ENCODE measurements around the gene PRKAR2B. TPM values are rescaled to one million over a fixed set of nuclear protein-coding genes. Genes with fewer than 3 reads are reported as not detected.

PRKAR2B gene
- total RNA-seq, 2 experiments from 2014 or later = 1.3 to 1.4 TPM

DNA sequence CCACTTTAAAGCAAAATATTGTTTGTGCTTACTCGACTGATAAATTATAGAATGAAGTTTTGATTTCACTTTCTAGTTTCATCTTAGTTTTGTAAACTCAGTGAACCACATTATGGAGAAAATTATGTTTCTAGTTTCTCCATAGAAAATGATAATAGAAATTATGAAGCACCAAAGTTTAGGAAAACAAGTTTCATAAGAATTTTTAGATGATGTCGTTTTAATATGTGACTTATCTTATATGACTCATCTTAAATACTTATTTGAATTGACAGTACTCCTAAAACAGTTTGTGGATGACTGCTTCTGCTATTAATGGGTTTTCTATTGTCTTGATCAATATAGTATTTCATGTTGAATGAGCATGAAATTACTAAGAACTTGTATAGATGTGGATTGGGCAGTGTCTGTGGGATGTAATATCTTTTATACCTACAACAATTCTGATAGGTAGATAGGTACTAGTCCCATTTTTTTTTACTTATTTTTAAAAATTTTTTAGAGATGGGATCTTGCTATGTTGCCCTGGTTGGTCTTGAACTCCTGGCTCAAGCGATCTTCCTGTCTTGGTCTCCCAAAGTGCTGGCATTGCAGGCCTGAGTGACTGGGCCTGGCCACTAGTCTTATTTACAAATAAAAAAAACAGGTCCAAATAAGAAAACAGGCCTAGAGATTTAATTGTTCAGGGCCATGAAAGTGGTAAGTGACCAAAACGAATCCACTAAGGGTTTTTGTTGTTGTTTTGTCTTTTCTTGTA, 127.9 kb downstream of the PRKAR2B start:
- intact Hi-C loops (cut with micrococcal nuclease) = loop anchor here (1.0 kb wide), 1 partner anchor 8 kb away; no protein-coding TSS in a partner anchor
- no peak for DNase-seq
- CTCF ChIA-PET = interaction anchor here (1.4 kb wide), 2 partner anchors 392 to 436 kb away, joined by 3 to 4 read pairs; partner anchors contain the start of genes COG5 and DUS4L
- peaks cover 52% of the 10 kb centered on the region for H3K4me1 Mint-ChIP-seq (ENCODE audit: low read depth)
- H3K27me3 Mint-ChIP-seq = no peaks in the 10 kb centered on the region
- H3K27ac Mint-ChIP-seq = peak overlapping the region; percentile 67
- no peak overlapping the region for H3K4me3 Mint-ChIP-seq
- POLR2A ChIA-PET = no interaction called here
- H3K9me3 Mint-ChIP-seq = no peaks in the 10 kb centered on the region
- peaks cover 2% of the 10 kb centered on the region for H3K36me3 Mint-ChIP-seq

DNA sequence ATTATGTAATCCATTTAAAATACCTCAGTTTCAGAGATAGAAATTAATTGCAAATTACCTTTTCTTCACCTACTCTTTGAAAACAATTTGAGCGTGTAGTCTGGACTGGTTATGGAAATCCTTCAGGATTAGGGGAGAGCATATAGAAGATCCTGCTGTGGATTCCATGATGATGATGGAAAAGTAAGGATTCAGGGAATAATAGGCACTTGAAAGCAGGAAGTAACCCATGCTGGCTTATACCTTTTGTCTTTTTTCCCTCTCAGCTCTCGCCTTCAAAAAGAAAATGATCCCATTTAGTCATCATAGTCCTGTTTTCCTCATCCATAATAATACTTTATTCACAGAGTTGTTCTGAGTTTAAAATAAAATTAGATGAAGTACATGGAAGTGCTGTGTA, 128.7 kb downstream of the PRKAR2B start:
- Mint-ChIP-seq H3K9me3 (no peaks in the 10 kb centered on the region), H3K4me3 (peak overlapping the region; percentile 12), H3K27ac (peak overlapping the region; percentile 55), H3K36me3 (peaks cover 2% of the 10 kb centered on the region), H3K4me1 (ENCODE audit: low read depth) (peaks cover 56% of the 10 kb centered on the region), H3K27me3 (no peaks in the 10 kb centered on the region)
- no peak for DNase-seq
- POLR2A ChIA-PET = interaction anchor here (0.7 kb wide), 1 partner anchor 33 kb away, joined by 4 read pairs; no protein-coding TSS in a partner anchor
- CTCF ChIA-PET = interaction anchor here (1.4 to 2.1 kb wide), 2 partner anchors 26 to 437 kb away, joined by 3 to 10 read pairs; no protein-coding TSS in a partner anchor
- intact Hi-C loops (cut with micrococcal nuclease) = no loop called here

DNA sequence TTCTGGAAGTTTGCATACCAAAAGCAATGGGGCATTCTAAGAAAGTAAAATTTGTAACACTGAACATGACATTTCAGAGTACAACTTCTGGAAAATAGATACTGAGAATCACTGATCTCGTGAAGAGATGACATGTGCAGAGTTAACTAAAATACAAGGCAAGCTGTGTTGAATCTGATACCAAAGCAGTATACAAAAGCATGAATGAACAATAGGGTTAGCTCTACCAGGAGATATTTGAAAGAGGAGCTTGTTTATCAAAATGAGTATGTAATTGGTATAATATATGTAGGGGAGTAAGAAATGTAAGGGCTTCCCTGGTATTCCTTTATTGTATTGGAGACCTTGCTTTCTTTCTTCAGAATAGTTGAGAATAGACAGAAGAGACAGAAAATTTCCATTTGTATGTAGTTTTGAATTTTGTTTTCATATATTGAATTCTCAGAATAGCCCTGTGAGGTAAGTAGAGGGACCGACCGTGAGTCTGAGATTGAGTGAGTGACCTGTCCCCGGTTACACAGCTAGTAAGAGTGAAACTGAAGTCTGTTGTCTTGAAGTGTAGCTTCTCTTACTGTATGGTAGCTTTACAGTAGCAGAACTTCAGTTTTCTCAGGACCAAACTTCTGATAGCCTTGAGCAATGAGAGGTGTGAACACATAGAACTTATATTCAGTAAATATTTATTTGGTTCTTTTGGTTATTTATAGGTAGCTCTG, 129.3 kb downstream of the PRKAR2B start:
- DNase-seq = peak; percentile 47
- ChIA-PET CTCF (interaction anchor here (1.0 to 2.1 kb wide), 3 partner anchors 26 to 701 kb away, joined by 3 to 10 read pairs (median 4); no protein-coding TSS in a partner anchor), POLR2A (interaction anchor here (0.7 to 1.0 kb wide), 3 partner anchors 13 to 101 kb away, joined by 3 to 4 read pairs (median 3); no protein-coding TSS in a partner anchor)
- Mint-ChIP-seq H3K27me3 (no peaks in the 10 kb centered on the region), H3K4me1 (ENCODE audit: low read depth) (peaks cover 58% of the 10 kb centered on the region), H3K4me3 (peak overlapping the region; percentile 12), H3K9me3 (no peaks in the 10 kb centered on the region), H3K36me3 (peaks cover 2% of the 10 kb centered on the region), H3K27ac (peak overlapping the region; percentile 55)
- intact Hi-C loops (cut with micrococcal nuclease) = no loop called here

DNA sequence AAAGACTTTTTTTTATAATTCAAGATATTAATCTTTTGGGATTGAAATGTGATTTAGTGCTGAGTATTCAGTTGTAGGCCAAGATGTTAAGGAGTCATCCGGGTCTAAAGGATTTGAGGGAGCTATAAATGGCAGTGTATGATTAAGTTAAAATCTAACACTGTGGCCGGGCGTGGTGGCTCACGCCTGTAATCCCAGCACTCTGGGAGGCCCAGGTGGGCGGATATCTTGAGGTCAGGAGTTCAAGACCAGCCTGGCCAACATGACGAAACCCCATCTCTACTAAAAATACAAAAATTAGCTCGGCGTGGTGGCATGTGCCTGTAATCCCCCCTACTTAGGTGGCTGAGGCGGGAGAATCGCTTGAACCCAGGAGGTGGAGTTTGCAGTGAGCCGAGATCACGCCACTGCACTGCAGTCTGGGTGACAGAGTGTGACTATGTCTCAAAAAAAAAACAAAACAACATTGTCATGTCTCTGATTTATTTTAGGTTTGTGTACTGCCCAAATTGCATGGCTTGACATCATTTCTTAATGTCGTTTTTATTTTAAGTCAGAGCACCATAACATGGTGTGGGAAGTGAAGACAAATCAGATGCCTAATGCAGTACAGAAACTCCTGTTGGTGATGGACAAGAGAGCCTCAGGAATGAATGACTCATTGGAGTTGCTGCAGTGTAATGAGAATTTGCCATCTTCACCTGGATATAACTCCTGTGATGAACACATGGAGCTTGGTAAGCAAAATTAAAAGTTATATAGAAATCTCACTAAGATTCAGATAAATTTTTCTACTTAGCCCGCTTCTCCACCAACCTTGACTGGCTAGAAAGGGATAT, 135.0 kb downstream of the PRKAR2B start:
- no peaks in the 10 kb centered on the region for H3K27me3 Mint-ChIP-seq
- no peaks in the 10 kb centered on the region for H3K9me3 Mint-ChIP-seq
- peaks cover 52% of the 10 kb centered on the region for H3K4me1 Mint-ChIP-seq (ENCODE audit: low read depth)
- peak overlapping the region; percentile 85 for H3K27ac Mint-ChIP-seq
- ChIA-PET CTCF (interaction anchor here (1.2 to 1.6 kb wide), 4 partner anchors 11 to 516 kb away, joined by 3 to 6 read pairs (median 4); partner anchors contain the start of gene HBP1), POLR2A (interaction anchor here (1.0 to 4.1 kb wide), 2 partner anchors 11 to 566 kb away, joined by 3 to 24 read pairs; partner anchors contain the start of gene HBP1)
- DNase-seq = no peak
- intact Hi-C loops (cut with micrococcal nuclease) = loop anchor here (1.0 kb wide), 2 partner anchors 7 to 11 kb away; no protein-coding TSS in a partner anchor
- peaks cover 18% of the 10 kb centered on the region for H3K36me3 Mint-ChIP-seq
- H3K4me3 Mint-ChIP-seq = no peak overlapping the region

DNA sequence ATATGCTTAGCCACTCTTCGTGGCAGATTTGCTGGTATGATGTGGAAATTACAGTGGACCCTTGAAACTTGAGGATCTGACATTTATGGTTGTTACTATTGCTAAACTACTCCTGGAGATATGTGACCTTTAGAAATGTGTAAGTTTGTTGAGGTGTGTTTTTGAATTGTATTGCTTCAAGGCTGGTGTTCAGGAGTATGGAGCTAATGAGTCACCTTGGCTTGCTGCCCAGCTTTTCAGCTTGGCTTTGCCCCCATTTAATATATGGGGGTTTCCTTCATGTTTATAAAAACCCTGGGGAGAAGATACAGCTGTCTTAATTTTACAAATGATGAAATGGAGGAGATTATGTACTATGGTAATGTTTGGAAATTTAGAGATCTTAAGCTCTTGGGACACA, 135.9 kb downstream of the PRKAR2B start:
- peak; percentile 82 for DNase-seq
- H3K27me3 Mint-ChIP-seq = no peaks in the 10 kb centered on the region
- H3K9me3 Mint-ChIP-seq = no peaks in the 10 kb centered on the region
- H3K27ac Mint-ChIP-seq = peak overlapping the region; percentile 85
- H3K36me3 Mint-ChIP-seq = peaks cover 18% of the 10 kb centered on the region
- ChIA-PET POLR2A (interaction anchor here (1.0 to 4.1 kb wide), 2 partner anchors 11 to 565 kb away, joined by 3 to 24 read pairs; partner anchors contain the start of gene HBP1), CTCF (interaction anchor here (1.2 to 1.6 kb wide), 4 partner anchors 12 to 515 kb away, joined by 3 to 6 read pairs (median 4); partner anchors contain the start of gene HBP1)
- intact Hi-C loops (cut with micrococcal nuclease) = loop anchor here (1.0 kb wide), 2 partner anchors 8 to 12 kb away; no protein-coding TSS in a partner anchor
- H3K4me3 Mint-ChIP-seq = no peak overlapping the region
- peaks cover 46% of the 10 kb centered on the region for H3K4me1 Mint-ChIP-seq (ENCODE audit: low read depth)

DNA sequence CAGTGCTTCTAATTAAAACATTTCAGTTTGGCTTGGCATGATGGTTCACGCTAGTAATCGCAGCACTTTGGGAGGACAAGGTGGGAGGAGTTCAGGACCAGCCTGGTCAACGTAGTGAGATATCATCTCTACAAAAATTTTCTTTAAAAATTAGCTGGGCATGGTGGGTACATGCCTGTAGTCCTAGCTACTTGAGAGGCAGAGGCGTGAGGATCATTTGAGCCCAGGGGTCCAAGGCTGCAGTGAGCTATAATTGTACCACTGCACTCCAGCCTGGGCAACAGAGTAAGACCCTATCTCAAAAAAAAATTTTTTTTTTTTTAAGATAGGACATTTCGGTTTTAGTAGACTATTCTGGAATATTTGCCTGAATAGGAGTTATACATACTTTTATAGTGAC, 136.7 kb downstream of the PRKAR2B start:
- Mint-ChIP-seq H3K27me3 (no peaks in the 10 kb centered on the region), H3K4me3 (no peak overlapping the region), H3K4me1 (ENCODE audit: low read depth) (peaks cover 44% of the 10 kb centered on the region), H3K9me3 (no peaks in the 10 kb centered on the region), H3K36me3 (peaks cover 18% of the 10 kb centered on the region), H3K27ac (peak overlapping the region; percentile 85)
- intact Hi-C loops (cut with micrococcal nuclease) = no loop called here
- POLR2A ChIA-PET = interaction anchor here (4.1 kb wide), 1 partner anchor 12 kb away, joined by 24 read pairs; the partner anchor contains the start of gene HBP1
- DNase-seq = no peak
- CTCF ChIA-PET = no interaction called here

DNA sequence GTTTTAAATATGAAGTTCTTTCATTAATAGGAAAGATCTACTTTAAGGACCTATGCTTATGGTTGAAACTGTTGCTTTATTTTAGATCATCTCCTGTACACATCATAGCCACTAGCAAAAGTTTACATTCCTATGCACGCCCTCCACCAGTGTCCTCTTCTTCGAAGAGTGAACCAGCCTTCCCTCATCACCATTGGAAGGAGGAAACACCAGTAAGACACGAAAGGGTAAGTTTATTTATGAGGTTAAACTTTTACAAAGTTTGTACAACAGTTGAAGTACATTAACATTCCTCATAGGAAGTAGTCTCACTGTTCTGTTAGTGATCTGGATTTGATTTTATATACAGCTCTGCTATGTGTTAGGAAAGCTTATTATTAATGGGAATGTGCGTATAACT, 141.2 kb downstream of the PRKAR2B start:
- ChIA-PET CTCF (no interaction called here), POLR2A (interaction anchor here (1.1 kb wide), 1 partner anchor 12 kb away, joined by 3 read pairs; no protein-coding TSS in a partner anchor)
- H3K4me3 Mint-ChIP-seq = no peak overlapping the region
- H3K27ac Mint-ChIP-seq = peak overlapping the region; percentile 14
- H3K9me3 Mint-ChIP-seq = no peaks in the 10 kb centered on the region
- DNase-seq = no peak
- no peaks in the 10 kb centered on the region for H3K27me3 Mint-ChIP-seq
- intact Hi-C loops (cut with micrococcal nuclease) = no loop called here
- peaks cover 11% of the 10 kb centered on the region for H3K4me1 Mint-ChIP-seq (ENCODE audit: low read depth)
- peaks cover 35% of the 10 kb centered on the region for H3K36me3 Mint-ChIP-seq

DNA sequence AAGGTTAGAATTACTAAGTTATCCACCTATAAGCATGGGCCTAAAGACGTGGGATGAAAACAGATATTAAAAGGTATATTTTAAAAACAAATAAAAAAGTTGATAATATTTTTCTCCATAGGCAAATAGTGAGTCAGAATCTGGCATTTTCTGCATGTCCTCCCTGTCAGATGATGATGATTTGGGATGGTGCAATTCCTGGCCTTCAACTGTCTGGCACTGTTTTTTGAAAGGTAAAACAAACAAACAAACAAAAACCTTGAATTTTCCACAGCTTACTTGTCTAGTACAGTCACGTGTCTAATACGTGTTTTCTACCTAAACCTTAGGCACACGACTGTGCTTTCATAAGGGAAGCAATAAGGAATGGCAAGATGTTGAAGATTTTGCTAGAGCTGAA, 141.7 kb downstream of the PRKAR2B start:
- Mint-ChIP-seq H3K4me3 (no peak overlapping the region), H3K27ac (no peak overlapping the region), H3K36me3 (peaks cover 31% of the 10 kb centered on the region), H3K27me3 (no peaks in the 10 kb centered on the region), H3K9me3 (no peaks in the 10 kb centered on the region), H3K4me1 (ENCODE audit: low read depth) (peaks cover 6% of the 10 kb centered on the region)
- intact Hi-C loops (cut with micrococcal nuclease) = no loop called here
- POLR2A ChIA-PET = interaction anchor here (1.1 kb wide), 1 partner anchor 12 kb away, joined by 3 read pairs; no protein-coding TSS in a partner anchor
- CTCF ChIA-PET = no interaction called here
- DNase-seq = no peak

DNA sequence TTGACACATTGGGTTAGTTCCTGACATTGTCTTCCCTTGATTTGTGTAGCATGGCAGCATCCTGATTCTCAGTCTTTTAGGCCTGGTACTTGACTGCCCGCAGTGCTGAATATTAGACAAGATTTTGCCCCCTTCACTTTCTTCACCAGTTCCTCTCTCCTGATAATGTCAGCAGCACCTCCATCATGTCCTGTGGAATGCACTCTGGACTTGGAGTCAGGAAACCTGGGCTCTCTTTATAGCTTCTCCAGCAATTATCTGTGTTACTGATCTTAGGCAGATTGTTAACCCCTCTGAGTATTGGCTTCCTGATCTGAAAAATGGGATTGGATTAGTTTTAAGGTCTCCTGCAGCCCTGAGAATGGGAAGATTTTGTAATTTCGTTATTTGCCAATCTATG, 143.3 kb downstream of the PRKAR2B start:
- H3K27me3 Mint-ChIP-seq = no peaks in the 10 kb centered on the region
- H3K27ac Mint-ChIP-seq = no peak overlapping the region
- no peak overlapping the region for H3K4me3 Mint-ChIP-seq
- H3K36me3 Mint-ChIP-seq = peaks cover 31% of the 10 kb centered on the region
- DNase-seq = no peak
- H3K4me1 Mint-ChIP-seq (ENCODE audit: low read depth) = peaks cover 3% of the 10 kb centered on the region
- H3K9me3 Mint-ChIP-seq = no peaks in the 10 kb centered on the region
- ChIA-PET POLR2A (no interaction called here), CTCF (no interaction called here)
- intact Hi-C loops (cut with micrococcal nuclease) = no loop called here

DNA sequence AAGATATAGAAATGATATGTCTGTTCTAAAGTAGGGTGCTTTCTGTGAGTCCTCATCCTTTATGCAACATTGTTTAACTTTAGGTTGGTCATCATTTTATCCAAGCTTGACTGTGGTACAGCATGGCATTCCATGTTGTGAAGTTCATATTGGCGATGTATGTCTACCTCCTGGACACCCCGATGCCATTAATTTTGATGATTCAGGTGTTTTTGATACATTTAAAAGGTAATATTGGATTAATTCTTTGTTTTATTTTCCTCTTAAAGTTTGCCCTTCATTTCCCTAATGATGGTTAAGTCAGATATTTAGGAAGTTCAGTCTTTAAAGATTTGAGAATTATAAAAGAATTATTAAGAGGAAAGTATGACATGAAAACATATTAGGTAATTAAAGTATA, 145.6 kb downstream of the PRKAR2B start:
- Mint-ChIP-seq H3K4me1 (ENCODE audit: low read depth) (no peaks in the 10 kb centered on the region), H3K9me3 (no peaks in the 10 kb centered on the region), H3K27ac (no peak overlapping the region), H3K27me3 (no peaks in the 10 kb centered on the region), H3K4me3 (no peak overlapping the region), H3K36me3 (peaks cover 27% of the 10 kb centered on the region)
- POLR2A ChIA-PET = no interaction called here
- CTCF ChIA-PET = no interaction called here
- no peak for DNase-seq
- intact Hi-C loops (cut with micrococcal nuclease) = no loop called here

DNA sequence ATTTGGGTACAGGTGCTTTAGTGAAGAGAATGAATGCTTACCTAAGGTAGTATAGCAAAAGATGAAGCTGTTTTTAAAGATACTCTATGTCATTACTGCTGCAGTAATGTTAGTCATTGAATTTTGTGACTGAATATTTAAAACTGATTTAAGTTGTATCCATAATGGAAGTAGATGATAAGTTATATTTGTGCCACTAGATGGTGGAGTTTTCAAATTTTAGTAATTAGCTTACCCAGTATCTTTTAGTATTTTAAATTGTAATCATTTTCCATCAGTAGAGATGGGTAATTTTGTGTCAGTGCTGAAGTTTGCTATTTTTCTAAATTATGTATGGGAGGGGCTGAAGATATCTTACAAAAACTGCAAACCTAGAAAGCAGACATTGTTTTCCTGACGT, 149.5 kb downstream of the PRKAR2B start:
- Mint-ChIP-seq H3K27ac (peak overlapping the region; percentile 18), H3K36me3 (peaks cover 17% of the 10 kb centered on the region), H3K4me3 (no peak overlapping the region), H3K4me1 (ENCODE audit: low read depth) (no peaks in the 10 kb centered on the region), H3K27me3 (no peaks in the 10 kb centered on the region), H3K9me3 (no peaks in the 10 kb centered on the region)
- intact Hi-C loops (cut with micrococcal nuclease) = no loop called here
- POLR2A ChIA-PET = no interaction called here
- DNase-seq = no peak
- CTCF ChIA-PET = interaction anchor here (0.9 to 2.1 kb wide), 5 partner anchors 11 to 683 kb away, joined by 3 to 4 read pairs (median 3); no protein-coding TSS in a partner anchor

Data from activated CD4-positive, alpha-beta memory T cell treated with anti-CD3 and anti-CD28 coated beads for 36 hours (primary cell).